Dendritic cell treated with granulocyte-macrophage colony-stimulating factor and Interleukin-4, amounts not matched to agents 40 ng/mL and 50 ng/mL, for 4 days (primary cell): Measurements from ENCODE around the gene FBXW4.

Experiments used
- H3K27ac Mint-ChIP-seq: one replicate; pipeline ENCODE4 v1.8.0; 2022; ENCODE audit warnings: mild to moderate bottlenecking, mixed read lengths
- H3K27me3 Mint-ChIP-seq: one replicate; pipeline ENCODE4 v1.8.0; 2022; ENCODE audit warnings: mild to moderate bottlenecking, mixed read lengths
- H3K36me3 Mint-ChIP-seq: one replicate; pipeline ENCODE4 v1.8.0; 2022; ENCODE audit warnings: low read depth, mixed read lengths
- H3K4me1 Mint-ChIP-seq: one replicate; pipeline ENCODE4 v1.8.0; 2022; ENCODE audit warnings: low read depth, mixed read lengths
- H3K4me3 Mint-ChIP-seq: one replicate; pipeline ENCODE4 v1.8.0; 2022; ENCODE audit warnings: mild to moderate bottlenecking, moderate library complexity, mixed read lengths
- H3K9me3 Mint-ChIP-seq: one replicate; pipeline ENCODE4 v1.8.0; 2022; ENCODE audit warnings: mixed read lengths
- intact Hi-C: fragments of 100-400 bp; cut with micrococcal nuclease; formaldehyde crosslinking; loops from one replicate; pipeline ENCODE4 v1.15.0; 2022

Gene FBXW4, protein sequence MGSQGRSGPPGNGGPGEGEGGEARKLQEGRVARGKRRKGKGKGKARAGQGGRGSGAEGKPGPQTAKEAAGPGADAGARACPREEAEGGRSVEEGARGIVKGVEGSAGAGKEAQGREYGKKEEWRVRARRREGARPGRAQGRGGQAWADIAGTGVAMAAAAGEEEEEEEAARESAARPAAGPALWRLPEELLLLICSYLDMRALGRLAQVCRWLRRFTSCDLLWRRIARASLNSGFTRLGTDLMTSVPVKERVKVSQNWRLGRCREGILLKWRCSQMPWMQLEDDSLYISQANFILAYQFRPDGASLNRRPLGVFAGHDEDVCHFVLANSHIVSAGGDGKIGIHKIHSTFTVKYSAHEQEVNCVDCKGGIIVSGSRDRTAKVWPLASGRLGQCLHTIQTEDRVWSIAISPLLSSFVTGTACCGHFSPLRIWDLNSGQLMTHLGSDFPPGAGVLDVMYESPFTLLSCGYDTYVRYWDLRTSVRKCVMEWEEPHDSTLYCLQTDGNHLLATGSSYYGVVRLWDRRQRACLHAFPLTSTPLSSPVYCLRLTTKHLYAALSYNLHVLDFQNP

GRCh38 chr10:101694674-101695403 is at the start of gene FBXW4:
FBXW4 (minus strand) TSS chr10:101695170; CDS start chr10:101695105, 65 bp downstream.
- H3K36me3 Mint-ChIP-seq, result peaks cover 14% of the 10 kb centered on the region
- H3K27ac Mint-ChIP-seq, result peak within 1 kb of the TSS; percentile 99
- peak within 1 kb of the TSS; percentile 96 for H3K4me3 Mint-ChIP-seq
- no peaks in the 10 kb centered on the region for H3K9me3 Mint-ChIP-seq
- H3K27me3 Mint-ChIP-seq, result no peaks in the 10 kb centered on the region
- H3K4me1 Mint-ChIP-seq, result peaks cover 25% of the 10 kb centered on the region
- intact Hi-C loops, result no loop called here

DNA sequence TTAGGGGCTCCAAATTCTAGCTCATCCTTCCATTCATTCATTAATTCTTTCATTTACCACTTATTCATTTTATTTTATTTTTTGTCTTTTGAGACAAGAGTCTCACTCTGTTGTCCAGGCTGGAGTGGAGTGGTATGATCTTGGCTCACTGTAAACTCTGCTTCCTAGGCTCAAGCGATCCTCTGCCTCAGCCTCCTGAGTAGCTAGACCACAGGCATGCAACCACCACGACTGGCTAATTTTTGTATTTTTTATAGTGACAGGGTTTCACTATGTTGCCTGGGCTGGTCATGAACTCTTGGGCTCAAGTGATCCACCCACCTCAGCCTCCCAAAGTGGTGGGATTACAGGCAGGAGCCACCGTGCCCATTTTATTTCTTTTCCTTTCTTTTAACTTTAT is 49.3 kb upstream of the FBXW4 start:
- Mint-ChIP-seq H3K4me3 (no peak overlapping the region), H3K9me3 (no peaks in the 10 kb centered on the region), H3K27ac (no peak overlapping the region), H3K4me1 (no peaks in the 10 kb centered on the region), H3K27me3 (peaks cover 32% of the 10 kb centered on the region), H3K36me3 (no peaks in the 10 kb centered on the region)
- intact Hi-C loops, result no loop called here

DNA sequence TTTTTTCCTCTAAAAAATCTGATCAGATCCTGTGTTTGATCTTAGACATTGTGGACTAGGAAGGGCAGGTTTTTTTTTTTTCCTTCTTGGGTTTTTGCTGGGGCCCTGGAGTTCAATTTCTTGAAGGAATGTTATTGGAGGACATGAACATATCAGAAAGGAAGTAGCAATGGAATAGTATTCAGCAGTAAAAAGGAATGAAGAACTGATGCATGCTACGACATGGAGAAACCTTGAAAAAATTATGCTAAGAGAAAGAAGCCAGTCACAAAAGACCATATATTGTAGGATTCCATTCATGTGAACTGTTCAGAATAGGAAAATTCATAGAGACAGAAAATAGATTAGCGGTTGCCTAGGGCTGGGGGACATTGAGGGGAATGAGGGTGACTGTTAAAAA is 47.0 kb upstream of the FBXW4 start:
- H3K4me3 Mint-ChIP-seq, result no peak overlapping the region
- no peaks in the 10 kb centered on the region for H3K36me3 Mint-ChIP-seq
- no peaks in the 10 kb centered on the region for H3K9me3 Mint-ChIP-seq
- H3K27me3 Mint-ChIP-seq, result peaks cover 30% of the 10 kb centered on the region
- H3K27ac Mint-ChIP-seq, result no peak overlapping the region
- H3K4me1 Mint-ChIP-seq, result no peaks in the 10 kb centered on the region
- intact Hi-C loops, result no loop called here

DNA sequence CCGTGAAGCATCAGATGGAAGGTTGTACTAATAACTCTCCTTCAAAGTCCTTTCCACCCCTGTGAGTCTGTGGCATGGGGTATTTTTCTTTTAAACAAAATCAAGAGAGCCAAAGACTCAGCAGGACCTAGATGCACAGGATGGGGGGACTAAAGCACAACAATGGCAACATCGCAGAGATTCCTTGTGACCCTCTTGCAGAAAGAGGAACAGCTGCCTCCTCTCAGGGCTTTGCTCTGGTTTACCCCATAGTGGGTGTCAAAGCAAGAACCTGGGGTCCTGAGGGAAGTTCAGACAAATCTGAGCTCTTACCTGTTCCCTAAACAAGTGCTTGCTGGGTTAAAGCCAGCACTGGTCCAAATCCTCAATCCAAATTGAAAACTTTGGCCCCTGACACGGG is 41.7 kb upstream of the FBXW4 start:
- intact Hi-C loops, result no loop called here
- Mint-ChIP-seq H3K4me3 (no peak overlapping the region), H3K27me3 (peaks cover 32% of the 10 kb centered on the region), H3K27ac (no peak overlapping the region), H3K4me1 (no peaks in the 10 kb centered on the region), H3K36me3 (no peaks in the 10 kb centered on the region), H3K9me3 (no peaks in the 10 kb centered on the region)

DNA sequence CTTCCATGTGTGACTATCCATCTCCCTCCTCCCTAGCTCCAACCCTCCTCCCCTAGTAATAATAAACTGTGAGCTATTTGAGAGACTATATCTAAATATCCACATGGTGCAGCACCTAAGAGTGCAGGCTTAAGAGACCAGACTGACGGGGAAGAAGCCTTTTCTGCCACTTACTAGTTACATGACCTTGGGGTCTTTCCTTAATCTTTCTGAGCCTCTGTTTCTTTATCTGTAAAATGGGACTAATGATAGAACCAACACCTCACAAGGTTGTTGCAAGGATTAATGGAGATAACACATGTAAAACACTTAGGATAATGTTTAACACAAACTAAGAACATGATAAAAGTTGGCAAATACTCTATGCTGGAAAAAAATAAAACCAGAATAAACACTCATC is 37.1 kb upstream of the FBXW4 start:
- Mint-ChIP-seq H3K4me3 (no peak overlapping the region), H3K27me3 (peaks cover 23% of the 10 kb centered on the region), H3K27ac (no peak overlapping the region), H3K9me3 (no peaks in the 10 kb centered on the region), H3K36me3 (no peaks in the 10 kb centered on the region), H3K4me1 (no peaks in the 10 kb centered on the region)
- intact Hi-C loops, result no loop called here

- peaks cover 8% of the 10 kb centered on the region for H3K27me3 Mint-ChIP-seq
- H3K4me3 Mint-ChIP-seq, result no peak overlapping the region
- no peaks in the 10 kb centered on the region for H3K4me1 Mint-ChIP-seq
- H3K36me3 Mint-ChIP-seq, result no peaks in the 10 kb centered on the region
- no peak overlapping the region for H3K27ac Mint-ChIP-seq
- intact Hi-C loops, result no loop called here
- no peaks in the 10 kb centered on the region for H3K9me3 Mint-ChIP-seq
These were observed 31.1 kb upstream of the FBXW4 start for GRCh38 chr10:101726115-101726387.

DNA sequence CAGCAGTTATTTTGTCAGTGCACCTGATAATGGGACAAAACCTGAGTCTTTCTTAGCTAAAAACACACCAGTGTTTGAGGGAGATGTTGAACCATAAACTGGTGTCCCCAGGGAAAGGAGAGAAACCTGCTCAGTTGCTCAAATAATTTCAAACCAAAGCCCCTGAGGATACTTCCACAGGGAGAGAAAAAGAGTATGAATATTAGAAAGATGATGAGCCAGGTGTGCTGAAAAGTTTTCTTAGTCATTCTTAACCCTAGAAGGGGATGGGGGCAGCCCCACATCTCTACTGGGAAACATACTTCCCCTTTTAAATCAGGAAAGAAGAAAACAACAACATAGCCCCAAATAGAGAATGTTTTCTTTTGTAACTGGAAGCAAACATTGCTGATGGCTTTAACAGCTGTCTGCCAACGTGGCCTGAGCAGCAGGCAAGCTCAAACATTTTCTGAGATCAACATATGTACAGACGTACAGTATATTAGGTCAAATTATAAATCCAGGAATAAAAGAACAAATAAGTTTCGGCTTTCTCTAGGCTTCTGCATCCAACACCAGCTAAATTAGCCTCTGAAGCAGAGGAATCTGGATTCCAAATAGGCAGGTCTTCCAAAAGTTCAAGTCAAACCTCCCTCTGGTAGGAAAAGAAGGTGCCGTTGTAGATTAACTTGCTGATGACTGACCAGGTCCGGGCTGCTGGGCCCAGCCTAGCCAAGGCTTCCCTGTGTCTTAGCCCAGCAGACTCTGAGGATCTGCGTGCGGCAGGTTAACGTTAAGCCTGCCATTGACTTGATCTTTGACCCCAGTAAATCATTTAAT is 30.5 kb upstream of the FBXW4 start:
- Mint-ChIP-seq H3K36me3 (no peaks in the 10 kb centered on the region), H3K27ac (no peak overlapping the region), H3K27me3 (peaks cover 12% of the 10 kb centered on the region), H3K9me3 (no peaks in the 10 kb centered on the region), H3K4me1 (no peaks in the 10 kb centered on the region), H3K4me3 (no peak overlapping the region)
- intact Hi-C loops, result no loop called here

GRCh38 chr10:101724446-101724845 is 29.5 kb upstream of the FBXW4 start:
- Mint-ChIP-seq H3K4me3 (no peak overlapping the region), H3K36me3 (no peaks in the 10 kb centered on the region), H3K27ac (no peak overlapping the region), H3K4me1 (no peaks in the 10 kb centered on the region), H3K9me3 (no peaks in the 10 kb centered on the region), H3K27me3 (peaks cover 15% of the 10 kb centered on the region)
- intact Hi-C loops, result no loop called here

DNA sequence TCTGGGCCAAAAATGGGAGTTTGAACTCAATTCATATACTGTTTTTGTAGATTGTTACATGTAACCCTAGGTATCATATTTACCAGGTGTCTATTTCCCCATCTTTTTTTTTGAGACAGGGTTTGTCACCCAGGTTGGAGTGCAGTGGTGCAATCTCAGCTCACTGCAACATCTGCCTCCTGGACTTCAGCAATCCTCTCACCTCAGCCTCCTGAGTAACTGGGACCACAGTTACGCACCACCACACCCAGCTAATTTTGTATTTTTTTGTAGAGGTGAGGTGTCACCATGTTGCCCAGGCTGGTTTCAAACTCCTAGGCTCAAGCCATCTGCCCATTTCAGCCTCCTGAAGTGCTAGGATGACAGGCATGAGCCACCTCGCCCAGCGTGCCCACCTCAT is 28.2 kb upstream of the FBXW4 start:
- Mint-ChIP-seq H3K27me3 (peaks cover 16% of the 10 kb centered on the region), H3K27ac (no peak overlapping the region), H3K4me1 (no peaks in the 10 kb centered on the region), H3K9me3 (no peaks in the 10 kb centered on the region), H3K36me3 (no peaks in the 10 kb centered on the region), H3K4me3 (no peak overlapping the region)
- intact Hi-C loops, result no loop called here

- intact Hi-C loops, result no loop called here
- H3K36me3 Mint-ChIP-seq, result no peaks in the 10 kb centered on the region
- no peak overlapping the region for H3K4me3 Mint-ChIP-seq
These were observed 26.8 kb upstream of the FBXW4 start for GRCh38 chr10:101721806-101722205.

DNA sequence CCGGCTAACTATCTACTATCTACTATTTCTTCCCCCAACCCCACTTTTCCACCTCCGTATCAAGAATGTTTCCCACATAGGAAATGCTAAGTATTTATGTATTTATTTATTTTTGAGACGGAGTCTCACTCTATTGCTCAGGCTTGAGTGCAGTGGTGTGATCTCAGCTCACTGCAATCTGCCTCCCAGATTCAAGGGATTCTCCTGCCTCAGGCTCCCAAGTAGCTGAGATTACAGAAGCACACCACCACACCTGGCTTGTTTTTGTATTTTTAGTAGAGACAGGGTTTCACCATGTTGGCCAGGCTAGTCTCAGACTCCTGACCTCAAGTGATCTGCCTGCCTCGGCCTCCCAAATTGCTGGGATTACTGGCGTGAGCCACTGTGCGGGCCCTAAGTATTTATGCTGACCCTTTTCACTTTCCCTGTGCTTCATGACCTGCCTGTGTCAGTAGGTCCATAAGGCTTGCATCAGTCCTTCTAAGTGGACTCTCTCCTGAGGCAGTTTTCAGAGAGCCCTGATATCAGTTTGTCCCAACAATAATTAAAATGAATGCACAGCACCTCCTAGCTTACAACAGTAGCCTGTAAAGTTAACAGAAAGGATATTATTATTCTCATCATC is 25.7 kb upstream of the FBXW4 start:
- H3K4me3 Mint-ChIP-seq, result no peak overlapping the region
- no peaks in the 10 kb centered on the region for H3K36me3 Mint-ChIP-seq
- H3K4me1 Mint-ChIP-seq, result peaks cover 5% of the 10 kb centered on the region
- H3K9me3 Mint-ChIP-seq, result no peaks in the 10 kb centered on the region
- H3K27me3 Mint-ChIP-seq, result peaks cover 18% of the 10 kb centered on the region
- no peak overlapping the region for H3K27ac Mint-ChIP-seq
- intact Hi-C loops, result no loop called here

More at GRCh38 chr10:101721806-101722205, 26.8 kb upstream of the FBXW4 start:
- no peak overlapping the region for H3K27ac Mint-ChIP-seq
- peaks cover 16% of the 10 kb centered on the region for H3K27me3 Mint-ChIP-seq
- peaks cover 5% of the 10 kb centered on the region for H3K4me1 Mint-ChIP-seq
- no peaks in the 10 kb centered on the region for H3K9me3 Mint-ChIP-seq

DNA sequence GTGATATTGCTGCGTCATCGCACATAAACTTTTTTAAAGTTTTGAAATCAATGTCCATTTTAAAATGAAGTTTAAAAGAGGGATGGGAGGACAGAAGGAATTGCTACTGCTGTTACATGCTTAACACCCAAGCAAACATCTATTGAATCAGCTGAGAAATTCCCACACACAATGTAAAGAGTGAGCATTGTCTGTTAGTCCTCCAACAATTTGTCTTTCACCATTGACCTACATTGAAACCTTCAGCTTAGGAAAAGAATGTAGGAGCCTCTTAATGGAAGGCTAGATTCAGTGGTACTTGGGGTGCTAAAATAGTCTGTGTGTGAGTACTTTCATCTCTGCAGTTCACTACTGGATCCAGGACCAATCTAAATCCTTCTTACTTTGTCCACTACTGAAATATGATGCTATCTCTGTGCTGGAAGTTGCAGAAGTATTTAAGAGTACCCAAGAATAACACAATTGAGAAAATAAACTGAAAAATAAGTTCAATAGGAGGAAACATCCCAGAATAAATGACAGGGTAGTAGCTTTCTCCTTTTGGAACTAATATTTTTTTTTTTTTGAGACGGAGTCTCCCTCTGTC is 23.8 kb upstream of the FBXW4 start:
- Mint-ChIP-seq H3K36me3 (no peaks in the 10 kb centered on the region), H3K9me3 (no peaks in the 10 kb centered on the region)

DNA sequence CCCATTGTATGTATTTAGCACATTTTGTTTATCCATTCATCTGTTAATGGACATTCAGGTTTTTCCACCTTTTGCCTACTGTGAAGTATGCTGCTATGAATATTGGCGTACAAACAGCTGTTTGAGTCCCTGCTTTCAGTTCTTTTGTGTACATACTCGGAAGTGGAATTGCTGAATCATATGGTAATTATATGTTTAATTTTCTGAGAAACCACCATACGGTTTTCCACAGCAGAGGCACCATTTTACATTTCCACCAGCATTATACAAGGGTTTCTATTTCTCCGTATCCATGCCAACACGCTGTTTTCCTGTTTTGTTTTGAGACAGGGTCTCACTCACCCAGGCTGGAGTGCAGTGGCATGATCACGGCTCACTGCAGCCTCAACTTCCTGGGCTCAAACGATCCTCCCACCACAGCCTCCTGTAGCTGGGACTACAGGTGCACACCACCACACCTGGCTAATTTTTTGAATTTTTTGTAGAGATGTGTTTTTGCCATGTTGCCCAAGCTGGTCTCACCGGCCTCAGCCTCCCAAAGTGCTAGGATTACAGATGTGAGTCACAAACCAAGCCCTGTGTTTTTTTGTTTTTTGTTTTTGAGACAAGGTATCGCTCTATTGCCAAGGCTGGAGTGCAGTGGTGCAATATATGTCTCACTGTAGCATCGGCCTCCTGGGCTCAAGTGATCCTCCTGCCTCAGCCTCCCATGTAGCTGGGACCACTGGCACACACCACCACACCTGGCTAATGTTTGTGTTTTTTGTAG is 22.1 kb upstream of the FBXW4 start:
- no peaks in the 10 kb centered on the region for H3K36me3 Mint-ChIP-seq
- H3K27ac Mint-ChIP-seq, result no peak overlapping the region
- H3K4me3 Mint-ChIP-seq, result no peak overlapping the region
- peaks cover 5% of the 10 kb centered on the region for H3K4me1 Mint-ChIP-seq
- H3K9me3 Mint-ChIP-seq, result no peaks in the 10 kb centered on the region
- intact Hi-C loops, result no loop called here
- H3K27me3 Mint-ChIP-seq, result peaks cover 21% of the 10 kb centered on the region

More for the DNA sequence above, 23.8 kb upstream of the FBXW4 start:
- Mint-ChIP-seq H3K4me1 (peaks cover 5% of the 10 kb centered on the region), H3K4me3 (no peak overlapping the region), H3K27me3 (peaks cover 17% of the 10 kb centered on the region), H3K27ac (no peak overlapping the region)
- intact Hi-C loops, result no loop called here
